Measurements from ENCODE around the gene SIL1.
"Not testable (repeated sequence)": the region's sequence is repeated elsewhere in the genome, so short reads cannot be mapped to it uniquely, and the experiment has no call there.

The SIL1 gene

DNA sequence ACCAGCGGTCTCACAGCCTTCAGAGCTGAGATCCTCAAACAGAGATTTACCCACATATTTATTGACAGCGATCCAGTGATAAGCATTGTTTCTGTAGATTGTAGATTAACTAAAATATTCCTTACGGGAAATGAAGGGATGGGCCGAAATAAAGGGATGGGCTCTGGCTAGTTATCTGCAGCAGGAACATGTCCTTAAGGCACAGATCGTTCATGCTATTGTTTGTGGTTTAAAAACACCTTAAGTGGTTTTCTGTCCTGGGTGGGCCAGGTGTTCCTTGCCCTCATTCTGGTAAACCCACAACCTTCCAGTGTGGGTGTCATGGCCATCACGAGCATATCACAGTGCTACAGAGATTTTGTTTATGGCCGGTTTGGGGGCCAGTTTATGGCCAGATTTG is 19.9 kb upstream of the SIL1 start:
- DNase-seq = not testable (repeated sequence)

DNA sequence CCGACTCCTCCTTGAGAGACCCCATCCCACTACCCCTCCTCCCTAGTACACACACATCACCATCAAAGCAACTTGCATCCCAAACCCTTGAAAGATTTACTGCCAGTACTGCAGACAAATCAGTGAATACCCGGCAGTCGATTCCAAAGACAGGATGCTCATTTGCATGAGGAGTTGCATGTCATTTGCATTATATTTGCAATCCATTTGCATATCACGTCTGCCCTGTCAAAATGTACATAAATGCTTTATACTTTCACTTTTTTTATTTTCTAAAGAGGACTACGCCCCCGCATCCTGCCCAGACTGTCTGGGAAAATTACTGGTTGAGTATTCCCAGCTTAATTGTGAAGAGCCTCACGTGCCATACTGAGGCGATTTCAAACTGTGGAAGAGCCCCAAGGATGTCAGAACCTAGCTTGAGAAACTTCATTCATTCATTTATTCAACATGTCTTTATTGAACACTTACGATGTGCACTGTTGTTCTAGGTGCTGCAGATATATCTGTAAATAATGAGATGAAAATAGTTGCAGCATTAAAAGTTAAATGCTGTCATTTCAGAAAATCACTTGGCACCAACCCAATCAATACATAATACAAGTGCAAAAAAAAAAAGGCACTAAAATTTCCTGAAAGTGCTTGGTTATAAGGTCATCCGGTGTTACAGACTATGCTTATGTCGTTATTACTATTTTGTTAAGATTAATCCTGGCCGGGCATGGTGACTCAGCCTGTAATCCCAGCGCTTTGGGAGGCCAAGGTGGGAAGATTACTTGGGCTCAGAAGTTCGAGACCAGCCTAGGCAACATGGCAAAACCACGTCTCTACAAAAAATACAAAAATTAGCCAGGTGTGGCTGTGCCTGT is 17.2 kb upstream of the SIL1 start:
- Histone ChIP-seq H2BK5ac (ENCODE audit: low read length) (no peak overlapping the region), H4K8ac (ENCODE audit: low read depth, low read length) (no peak overlapping the region), H3K27ac (ENCODE audit: low read depth, low read length) (no peak overlapping the region), H4K5ac (ENCODE audit: low read length) (no peak overlapping the region), H3K56ac (ENCODE audit: low read length) (no peak overlapping the region), H3K4me3 (ENCODE audit: low read length) (no peak overlapping the region), H3K4me2 (ENCODE audit: low read length) (no peak overlapping the region), H2AK5ac (ENCODE audit: low read length) (no peak overlapping the region), H2BK120ac (ENCODE audit: low read depth, low read length) (no peak overlapping the region), H3K79me1 (ENCODE audit: low read length) (no peaks in the 10 kb centered on the region), H3K4me1 (ENCODE audit: control insufficient read depth, low read depth, low read length) (no peaks in the 10 kb centered on the region), H2BK15ac (replicated peaks; ENCODE audit: low read depth) (no peak overlapping the region), H3K9ac (ENCODE audit: low read length) (no peak overlapping the region), H3K4ac (ENCODE audit: low read depth, low read length) (no peak overlapping the region), H3K79me2 (ENCODE audit: control insufficient read depth, insufficient read depth, low read length) (no peaks in the 10 kb centered on the region), H3K23ac (ENCODE audit: low read length) (no peak overlapping the region), H3K36me3 (ENCODE audit: control insufficient read depth, insufficient read depth, low read length) (no peaks in the 10 kb centered on the region), H3K18ac (ENCODE audit: low read length) (no peak overlapping the region), H3K27me3 (ENCODE audit: insufficient read depth, low read length, poor library complexity) (no peaks in the 10 kb centered on the region)
- WGBS (ENCODE audit: extremely low coverage, insufficient coverage, low lambda C conversion rate) = no CpG with 5 or more reads among the region's 15 CpGs
- DNase-seq = no peak

More for the DNA sequence above, 19.9 kb upstream of the SIL1 start:
- not testable (repeated sequence) for H4K8ac ChIP-seq (ENCODE audit: low read depth, low read length); H2AK5ac ChIP-seq (ENCODE audit: low read length); H3K56ac ChIP-seq (ENCODE audit: low read length); H4K5ac ChIP-seq (ENCODE audit: low read length); H3K4me3 ChIP-seq (ENCODE audit: low read length); H3K9ac ChIP-seq (ENCODE audit: low read length); H3K4me1 ChIP-seq (ENCODE audit: control insufficient read depth, low read depth, low read length); H3K27me3 ChIP-seq (ENCODE audit: insufficient read depth, low read length, poor library complexity); H3K36me3 ChIP-seq (ENCODE audit: control insufficient read depth, insufficient read depth, low read length); H3K23ac ChIP-seq (ENCODE audit: low read length); H2BK120ac ChIP-seq (ENCODE audit: low read depth, low read length); H3K18ac ChIP-seq (ENCODE audit: low read length); H2BK5ac ChIP-seq (ENCODE audit: low read length); H3K27ac ChIP-seq (ENCODE audit: low read depth, low read length); H3K4me2 ChIP-seq (ENCODE audit: low read length); H2BK15ac ChIP-seq (replicated peaks; ENCODE audit: low read depth); H3K79me1 ChIP-seq (ENCODE audit: low read length); H3K4ac ChIP-seq (ENCODE audit: low read depth, low read length); H3K79me2 ChIP-seq (ENCODE audit: control insufficient read depth, insufficient read depth, low read length)
- WGBS (ENCODE audit: extremely low coverage, insufficient coverage, low lambda C conversion rate) = no CpG with 5 or more reads among the region's 7 CpGs

DNA sequence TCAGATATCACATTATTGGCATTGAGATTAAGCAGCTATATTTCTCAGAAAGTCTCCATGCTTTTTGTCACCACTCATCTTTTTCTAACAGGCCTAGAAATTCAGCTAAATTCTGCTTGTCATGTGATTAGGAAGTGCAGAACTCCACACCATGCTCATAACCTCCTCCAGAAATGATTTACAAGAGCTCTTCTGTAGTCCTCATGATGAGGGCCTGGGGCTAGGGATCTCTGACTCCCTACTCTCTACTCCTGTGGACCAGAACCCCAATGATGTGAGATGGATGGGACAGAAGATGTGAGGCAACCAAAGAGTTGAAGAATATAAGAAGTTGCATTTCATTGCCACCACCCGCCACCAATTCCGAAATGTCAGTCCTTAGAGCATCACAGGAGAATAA is 16.5 kb upstream of the SIL1 start:
- WGBS (ENCODE audit: extremely low coverage, insufficient coverage, low lambda C conversion rate) = no CpG with 5 or more reads among the region's 2 CpGs
- no peak for DNase-seq
- no peak overlapping the region for H4K8ac ChIP-seq (ENCODE audit: low read depth, low read length)
- H3K18ac ChIP-seq (ENCODE audit: low read length) = no peak overlapping the region
- H3K23ac ChIP-seq (ENCODE audit: low read length) = no peak overlapping the region
- H3K9ac ChIP-seq (ENCODE audit: low read length) = no peak overlapping the region
- no peak overlapping the region for H3K4me3 ChIP-seq (ENCODE audit: low read length)
- no peak overlapping the region for H2BK15ac ChIP-seq (replicated peaks; ENCODE audit: low read depth)
- no peaks in the 10 kb centered on the region for H3K79me1 ChIP-seq (ENCODE audit: low read length)
- H2BK120ac ChIP-seq (ENCODE audit: low read depth, low read length) = no peak overlapping the region
- H3K4me1 ChIP-seq (ENCODE audit: control insufficient read depth, low read depth, low read length) = no peaks in the 10 kb centered on the region
- H3K27me3 ChIP-seq (ENCODE audit: insufficient read depth, low read length, poor library complexity) = no peaks in the 10 kb centered on the region
- no peak overlapping the region for H3K4me2 ChIP-seq (ENCODE audit: low read length)
- no peaks in the 10 kb centered on the region for H3K79me2 ChIP-seq (ENCODE audit: control insufficient read depth, insufficient read depth, low read length)
- no peak overlapping the region for H3K56ac ChIP-seq (ENCODE audit: low read length)
- no peaks in the 10 kb centered on the region for H3K36me3 ChIP-seq (ENCODE audit: control insufficient read depth, insufficient read depth, low read length)
- no peak overlapping the region for H3K4ac ChIP-seq (ENCODE audit: low read depth, low read length)
- no peak overlapping the region for H3K27ac ChIP-seq (ENCODE audit: low read depth, low read length)
- H2BK5ac ChIP-seq (ENCODE audit: low read length) = no peak overlapping the region
- no peak overlapping the region for H4K5ac ChIP-seq (ENCODE audit: low read length)
- no peak overlapping the region for H2AK5ac ChIP-seq (ENCODE audit: low read length)

DNA sequence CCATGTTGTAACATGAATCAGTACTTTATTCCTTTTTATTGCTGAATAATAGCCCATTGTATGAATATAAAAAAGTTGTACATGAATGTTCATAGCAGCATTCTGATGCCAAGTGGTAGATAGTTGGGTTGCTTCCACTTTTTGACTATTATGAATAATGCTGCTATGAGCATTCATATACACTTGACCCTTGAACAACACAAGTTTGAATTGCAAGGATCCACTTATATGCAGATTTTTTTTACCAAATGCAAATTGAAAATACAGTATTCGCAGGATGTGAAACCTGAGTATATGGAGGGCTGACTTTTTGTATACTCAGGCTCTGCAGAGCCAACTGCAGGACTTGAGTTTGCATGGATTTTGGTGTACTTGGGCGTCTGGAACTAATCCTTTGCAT is 14.7 kb upstream of the SIL1 start:
- WGBS (ENCODE audit: extremely low coverage, insufficient coverage, low lambda C conversion rate) = no CpG with 5 or more reads among the region's 2 CpGs
- no peaks in the 10 kb centered on the region for H3K4me1 ChIP-seq (ENCODE audit: control insufficient read depth, low read depth, low read length)
- no peak overlapping the region for H3K4me2 ChIP-seq (ENCODE audit: low read length)
- H2BK120ac ChIP-seq (ENCODE audit: low read depth, low read length) = no peak overlapping the region
- no peak overlapping the region for H2BK15ac ChIP-seq (replicated peaks; ENCODE audit: low read depth)
- no peak overlapping the region for H3K4ac ChIP-seq (ENCODE audit: low read depth, low read length)
- H3K79me2 ChIP-seq (ENCODE audit: control insufficient read depth, insufficient read depth, low read length) = no peaks in the 10 kb centered on the region
- no peaks in the 10 kb centered on the region for H3K79me1 ChIP-seq (ENCODE audit: low read length)
- no peak overlapping the region for H3K9ac ChIP-seq (ENCODE audit: low read length)
- no peak overlapping the region for H3K23ac ChIP-seq (ENCODE audit: low read length)
- no peak overlapping the region for H4K5ac ChIP-seq (ENCODE audit: low read length)
- no peak for DNase-seq
- no peak overlapping the region for H3K27ac ChIP-seq (ENCODE audit: low read depth, low read length)
- H3K27me3 ChIP-seq (ENCODE audit: insufficient read depth, low read length, poor library complexity) = no peaks in the 10 kb centered on the region
- H3K56ac ChIP-seq (ENCODE audit: low read length) = no peak overlapping the region
- H3K18ac ChIP-seq (ENCODE audit: low read length) = no peak overlapping the region
- no peak overlapping the region for H3K4me3 ChIP-seq (ENCODE audit: low read length)
- H2BK5ac ChIP-seq (ENCODE audit: low read length) = no peak overlapping the region
- H3K36me3 ChIP-seq (ENCODE audit: control insufficient read depth, insufficient read depth, low read length) = no peaks in the 10 kb centered on the region
- no peak overlapping the region for H2AK5ac ChIP-seq (ENCODE audit: low read length)
- no peak overlapping the region for H4K8ac ChIP-seq (ENCODE audit: low read depth, low read length)

DNA sequence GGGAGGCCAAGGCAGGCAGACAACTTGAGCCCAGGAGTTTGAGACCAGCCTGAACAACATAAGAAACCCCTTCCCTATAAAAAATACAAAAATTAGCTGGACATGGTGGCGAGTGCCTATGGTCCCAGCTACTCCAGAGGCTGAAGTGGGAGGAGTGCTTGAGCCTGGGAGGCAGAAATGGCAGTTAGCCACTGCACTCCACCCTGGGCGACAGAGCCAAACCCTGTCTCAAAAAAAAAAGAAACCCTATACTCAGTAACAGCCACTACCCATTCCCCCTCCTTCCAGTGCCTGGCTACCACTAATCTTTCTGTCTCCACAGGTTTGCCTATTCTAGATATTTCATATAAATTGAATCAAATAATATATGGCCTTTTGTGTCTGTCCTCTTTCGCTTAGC is 14.3 kb upstream of the SIL1 start:
- Histone ChIP-seq H2BK15ac (replicated peaks; ENCODE audit: low read depth) (no peak overlapping the region), H3K4me2 (ENCODE audit: low read length) (no peak overlapping the region), H3K4me3 (ENCODE audit: low read length) (no peak overlapping the region), H3K56ac (ENCODE audit: low read length) (no peak overlapping the region), H2BK120ac (ENCODE audit: low read depth, low read length) (no peak overlapping the region), H3K23ac (ENCODE audit: low read length) (no peak overlapping the region), H3K27ac (ENCODE audit: low read depth, low read length) (no peak overlapping the region), H3K4ac (ENCODE audit: low read depth, low read length) (no peak overlapping the region), H3K36me3 (ENCODE audit: control insufficient read depth, insufficient read depth, low read length) (no peaks in the 10 kb centered on the region), H3K18ac (ENCODE audit: low read length) (no peak overlapping the region), H3K9ac (ENCODE audit: low read length) (no peak overlapping the region), H4K5ac (ENCODE audit: low read length) (no peak overlapping the region), H3K79me2 (ENCODE audit: control insufficient read depth, insufficient read depth, low read length) (no peaks in the 10 kb centered on the region), H4K8ac (ENCODE audit: low read depth, low read length) (no peak overlapping the region), H3K79me1 (ENCODE audit: low read length) (no peaks in the 10 kb centered on the region), H2BK5ac (ENCODE audit: low read length) (no peak overlapping the region), H2AK5ac (ENCODE audit: low read length) (no peak overlapping the region), H3K27me3 (ENCODE audit: insufficient read depth, low read length, poor library complexity) (no peaks in the 10 kb centered on the region), H3K4me1 (ENCODE audit: control insufficient read depth, low read depth, low read length) (no peaks in the 10 kb centered on the region)
- WGBS (ENCODE audit: extremely low coverage, insufficient coverage, low lambda C conversion rate) = no CpG with 5 or more reads among the region's 3 CpGs
- DNase-seq = no peak

DNA sequence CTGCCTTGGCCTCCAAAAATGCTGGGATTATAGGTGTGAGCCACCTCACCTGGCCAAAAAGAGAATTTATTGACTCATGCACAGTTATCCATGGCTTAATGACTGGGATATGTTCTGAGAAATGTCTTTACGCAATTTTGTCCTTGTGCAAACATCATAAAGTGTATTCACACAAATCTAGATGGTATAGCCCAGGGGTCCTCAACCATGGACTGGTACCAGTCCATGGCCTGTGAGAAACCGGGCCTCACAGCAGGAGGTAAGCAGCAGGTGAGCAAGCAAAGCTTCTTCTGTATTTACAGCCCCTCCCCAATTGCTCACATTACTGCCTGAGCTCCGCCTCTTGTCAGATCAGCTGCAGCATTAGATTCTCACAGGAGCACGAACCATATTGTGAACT is 12.4 kb upstream of the SIL1 start:
- no peak overlapping the region for H3K4me2 ChIP-seq (ENCODE audit: low read length)
- H2BK120ac ChIP-seq (ENCODE audit: low read depth, low read length) = no peak overlapping the region
- H3K36me3 ChIP-seq (ENCODE audit: control insufficient read depth, insufficient read depth, low read length) = no peaks in the 10 kb centered on the region
- no peak overlapping the region for H2BK5ac ChIP-seq (ENCODE audit: low read length)
- H3K18ac ChIP-seq (ENCODE audit: low read length) = no peak overlapping the region
- H3K27me3 ChIP-seq (ENCODE audit: insufficient read depth, low read length, poor library complexity) = no peaks in the 10 kb centered on the region
- no peaks in the 10 kb centered on the region for H3K79me2 ChIP-seq (ENCODE audit: control insufficient read depth, insufficient read depth, low read length)
- H3K79me1 ChIP-seq (ENCODE audit: low read length) = no peaks in the 10 kb centered on the region
- no peak overlapping the region for H3K4me3 ChIP-seq (ENCODE audit: low read length)
- H3K4me1 ChIP-seq (ENCODE audit: control insufficient read depth, low read depth, low read length) = no peaks in the 10 kb centered on the region
- H3K56ac ChIP-seq (ENCODE audit: low read length) = no peak overlapping the region
- H4K5ac ChIP-seq (ENCODE audit: low read length) = no peak overlapping the region
- no peak overlapping the region for H2AK5ac ChIP-seq (ENCODE audit: low read length)
- no peak overlapping the region for H3K4ac ChIP-seq (ENCODE audit: low read depth, low read length)
- H3K27ac ChIP-seq (ENCODE audit: low read depth, low read length) = no peak overlapping the region
- H3K9ac ChIP-seq (ENCODE audit: low read length) = no peak overlapping the region
- no peak overlapping the region for H2BK15ac ChIP-seq (replicated peaks; ENCODE audit: low read depth)
- H3K23ac ChIP-seq (ENCODE audit: low read length) = no peak overlapping the region
- no peak overlapping the region for H4K8ac ChIP-seq (ENCODE audit: low read depth, low read length)
- no peak for DNase-seq
- WGBS (ENCODE audit: extremely low coverage, insufficient coverage, low lambda C conversion rate) = no CpG with 5 or more reads among the region's 4 CpGs

All from mesendoderm (in vitro differentiated cells).